GM18858 (cell line): Measurements from ENCODE around the gene GDPGP1.
A peak's percentile ranks its signal among the peaks of the same experiment; 100 is the strongest.

Experiments
- ATAC-seq: cut with Tn5 transposase; IDR thresholded peaks from one replicate; pipeline ENCODE4 v1.9.1; 2021; ENCODE audit not compliant: unreplicated experiment

The GDPGP1 gene

DNA sequence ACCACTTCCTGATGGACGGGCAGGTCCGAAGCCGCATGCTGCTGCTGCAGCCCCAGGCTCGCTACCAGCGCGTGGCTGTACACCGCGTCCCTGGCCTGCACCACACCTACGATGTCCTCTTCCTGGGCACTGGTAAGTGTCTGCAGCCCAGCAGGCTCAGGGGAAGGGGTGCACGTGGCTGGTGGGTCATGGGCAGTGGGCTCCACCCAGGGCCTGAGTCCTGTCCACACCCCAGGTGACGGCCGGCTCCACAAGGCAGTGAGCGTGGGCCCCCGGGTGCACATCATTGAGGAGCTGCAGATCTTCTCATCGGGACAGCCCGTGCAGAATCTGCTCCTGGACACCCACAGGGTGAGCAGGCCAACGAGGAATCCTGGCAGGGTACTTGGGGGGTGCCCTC is 9.0 kb upstream of the GDPGP1 start:
- ATAC-seq = no peak

DNA sequence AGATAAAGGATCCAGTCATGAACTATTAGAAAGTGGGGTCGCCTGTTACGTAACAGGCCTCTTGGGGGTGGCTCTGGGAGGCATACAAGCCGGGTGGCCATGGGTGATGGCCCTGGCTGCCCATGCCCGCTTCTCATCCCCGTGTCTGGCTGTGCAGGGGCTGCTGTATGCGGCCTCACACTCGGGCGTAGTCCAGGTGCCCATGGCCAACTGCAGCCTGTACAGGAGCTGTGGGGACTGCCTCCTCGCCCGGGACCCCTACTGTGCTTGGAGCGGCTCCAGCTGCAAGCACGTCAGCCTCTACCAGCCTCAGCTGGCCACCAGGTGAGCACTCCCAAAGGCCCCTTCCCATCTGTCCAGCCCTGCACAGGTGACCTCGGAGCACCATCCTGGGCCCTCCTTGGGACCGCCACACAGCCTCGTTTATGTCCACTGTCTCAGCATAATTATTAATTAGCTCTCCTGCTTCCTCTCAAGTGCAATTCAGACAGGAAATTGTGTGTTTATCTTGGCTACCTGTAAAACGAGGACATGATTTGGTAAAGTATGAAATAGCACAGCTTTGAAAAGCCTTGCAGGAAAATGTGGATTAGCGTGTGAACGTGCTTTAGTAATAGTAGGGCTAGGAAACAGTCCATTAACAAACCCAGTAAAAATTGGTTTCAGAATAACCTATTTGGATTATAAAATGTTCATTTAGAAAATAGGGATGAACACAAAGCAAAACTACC is 8.3 kb upstream of the GDPGP1 start:
- ATAC-seq = no peak

DNA sequence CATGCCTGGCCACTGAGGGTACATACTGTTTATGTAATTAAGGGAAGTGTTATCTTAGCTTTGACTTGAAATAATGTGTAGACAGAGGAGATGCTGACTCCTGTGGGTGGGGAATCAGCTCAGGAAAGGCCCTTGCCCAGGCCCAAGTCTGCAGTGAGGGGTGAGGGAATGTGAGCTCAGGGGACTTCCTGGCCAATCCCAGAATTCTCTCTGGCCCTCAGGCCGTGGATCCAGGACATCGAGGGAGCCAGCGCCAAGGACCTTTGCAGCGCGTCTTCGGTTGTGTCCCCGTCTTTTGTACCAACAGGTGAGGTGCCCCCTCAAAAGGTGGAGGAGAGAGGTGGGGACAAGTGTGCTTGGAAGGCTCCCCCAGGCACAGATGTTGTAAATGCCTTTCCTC is 6.7 kb upstream of the GDPGP1 start:
- no peak for ATAC-seq

DNA sequence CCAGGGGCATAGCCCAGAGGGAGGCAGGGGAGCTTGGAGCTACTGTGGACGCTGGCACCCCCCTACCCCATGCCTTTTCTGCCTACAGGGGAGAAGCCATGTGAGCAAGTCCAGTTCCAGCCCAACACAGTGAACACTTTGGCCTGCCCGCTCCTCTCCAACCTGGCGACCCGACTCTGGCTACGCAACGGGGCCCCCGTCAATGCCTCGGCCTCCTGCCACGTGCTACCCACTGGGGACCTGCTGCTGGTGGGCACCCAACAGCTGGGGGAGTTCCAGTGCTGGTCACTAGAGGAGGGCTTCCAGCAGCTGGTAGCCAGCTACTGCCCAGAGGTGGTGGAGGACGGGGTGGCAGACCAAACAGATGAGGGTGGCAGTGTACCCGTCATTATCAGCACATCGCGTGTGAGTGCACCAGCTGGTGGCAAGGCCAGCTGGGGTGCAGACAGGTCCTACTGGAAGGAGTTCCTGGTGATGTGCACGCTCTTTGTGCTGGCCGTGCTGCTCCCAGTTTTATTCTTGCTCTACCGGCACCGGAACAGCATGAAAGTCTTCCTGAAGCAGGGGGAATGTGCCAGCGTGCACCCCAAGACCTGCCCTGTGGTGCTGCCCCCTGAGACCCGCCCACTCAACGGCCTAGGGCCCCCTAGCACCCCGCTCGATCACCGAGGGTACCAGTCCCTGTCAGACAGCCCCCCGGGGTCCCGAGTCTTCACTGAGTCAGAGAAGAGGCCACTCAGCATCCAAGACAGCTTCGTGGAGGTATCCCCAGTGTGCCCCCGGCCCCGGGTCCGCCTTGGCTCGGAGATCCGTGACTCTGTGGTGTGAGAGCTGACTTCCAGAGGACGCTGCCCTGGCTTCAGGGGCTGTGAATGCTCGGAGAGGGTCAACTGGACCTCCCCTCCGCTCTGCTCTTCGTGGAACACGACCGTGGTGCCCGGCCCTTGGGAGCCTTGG is 5.9 kb upstream of the GDPGP1 start:
- no peak for ATAC-seq

DNA sequence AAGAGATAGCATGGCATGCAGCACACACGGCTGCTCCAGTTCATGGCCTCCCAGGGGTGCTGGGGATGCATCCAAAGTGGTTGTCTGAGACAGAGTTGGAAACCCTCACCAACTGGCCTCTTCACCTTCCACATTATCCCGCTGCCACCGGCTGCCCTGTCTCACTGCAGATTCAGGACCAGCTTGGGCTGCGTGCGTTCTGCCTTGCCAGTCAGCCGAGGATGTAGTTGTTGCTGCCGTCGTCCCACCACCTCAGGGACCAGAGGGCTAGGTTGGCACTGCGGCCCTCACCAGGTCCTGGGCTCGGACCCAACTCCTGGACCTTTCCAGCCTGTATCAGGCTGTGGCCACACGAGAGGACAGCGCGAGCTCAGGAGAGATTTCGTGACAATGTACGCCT is 5.0 kb upstream of the GDPGP1 start:
- no peak for ATAC-seq

DNA sequence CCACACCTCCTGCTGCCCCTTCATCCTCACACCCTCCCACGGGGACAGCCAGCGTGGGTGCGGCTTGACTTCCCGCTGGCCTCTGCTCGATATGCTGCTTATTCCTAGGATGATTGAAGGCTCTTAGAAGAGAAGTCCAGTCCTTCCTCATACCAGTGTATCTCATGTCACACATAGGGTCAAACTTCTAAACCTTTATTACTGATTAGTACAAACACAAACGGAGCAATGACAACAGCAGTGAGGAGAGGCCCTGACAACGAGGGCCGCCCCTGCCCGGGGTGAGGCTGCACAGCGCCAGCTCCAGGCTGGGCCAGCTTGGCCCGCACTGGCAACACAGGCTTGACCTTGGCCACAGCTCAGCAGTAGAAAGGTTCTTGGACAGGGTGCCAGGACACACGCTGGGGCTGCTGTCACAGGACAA is 3.9 kb upstream of the GDPGP1 start:
- no peak for ATAC-seq

DNA sequence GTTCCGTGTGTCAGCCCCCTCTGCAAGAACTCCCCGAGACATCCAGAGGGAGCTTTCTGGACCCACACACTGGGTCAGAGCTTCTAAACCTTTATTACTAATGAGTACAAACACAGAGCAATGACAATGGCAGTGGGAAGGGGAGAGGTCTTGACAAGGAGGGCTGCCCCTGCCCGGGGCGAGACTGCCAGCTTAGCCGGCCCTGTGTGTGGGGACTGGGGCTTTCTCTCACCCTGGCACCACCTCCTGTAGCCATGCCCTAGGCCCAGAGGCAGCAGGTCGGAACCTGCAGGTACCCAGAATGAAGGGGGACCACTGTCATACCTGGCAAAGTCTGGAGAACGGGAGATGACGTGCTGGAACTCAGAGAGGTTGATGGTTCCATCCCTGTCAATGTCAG is 3.4 kb upstream of the GDPGP1 start:
- ATAC-seq = no peak

DNA sequence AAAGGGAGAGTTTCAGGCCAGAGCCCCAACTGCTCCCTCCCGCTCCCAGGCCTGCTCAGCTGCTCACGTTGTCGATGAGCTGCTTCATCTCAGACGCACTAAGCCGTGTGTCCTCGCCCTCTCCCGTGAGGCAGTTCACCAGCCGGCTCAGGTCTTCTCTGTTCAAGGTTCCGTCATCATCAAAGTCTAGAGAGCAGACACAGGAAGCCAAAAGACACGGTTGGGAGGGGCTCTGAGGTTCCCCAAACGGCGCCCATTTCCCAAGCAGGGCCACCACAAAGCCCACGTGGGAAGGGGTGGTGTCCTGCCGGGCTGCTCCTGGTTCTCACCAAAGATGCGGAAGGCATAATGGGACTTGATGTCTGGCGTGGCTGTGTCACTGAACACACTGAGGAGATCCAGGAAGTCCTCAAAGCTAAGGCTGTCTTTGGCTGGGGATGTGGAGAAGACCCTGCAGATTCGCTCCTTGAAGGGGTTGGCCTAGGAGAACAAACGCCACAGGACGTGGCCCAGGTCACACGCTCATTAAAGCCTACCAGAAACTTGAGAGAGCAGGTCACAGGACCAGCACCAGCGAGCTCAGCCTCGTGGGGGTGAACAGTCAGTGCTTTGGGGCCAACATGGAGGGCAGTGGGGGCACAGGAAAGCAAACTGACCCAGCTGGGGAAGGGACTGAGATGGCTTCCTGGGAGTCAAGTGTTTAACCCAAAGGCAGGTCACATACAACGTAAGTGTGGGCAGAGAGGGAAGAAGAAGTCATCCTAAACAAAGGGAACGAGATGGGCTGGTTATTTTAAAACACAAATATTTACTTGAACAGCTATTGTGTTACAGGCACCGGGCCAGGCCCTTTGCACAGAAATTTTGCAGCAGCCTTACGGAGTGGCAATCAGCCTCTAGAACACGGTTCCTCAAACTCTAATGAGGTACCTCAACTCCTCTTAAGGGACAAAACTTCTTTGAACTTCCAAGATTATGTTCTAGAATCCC is 2.7 kb upstream of the GDPGP1 start:
- ATAC-seq = no peak

DNA sequence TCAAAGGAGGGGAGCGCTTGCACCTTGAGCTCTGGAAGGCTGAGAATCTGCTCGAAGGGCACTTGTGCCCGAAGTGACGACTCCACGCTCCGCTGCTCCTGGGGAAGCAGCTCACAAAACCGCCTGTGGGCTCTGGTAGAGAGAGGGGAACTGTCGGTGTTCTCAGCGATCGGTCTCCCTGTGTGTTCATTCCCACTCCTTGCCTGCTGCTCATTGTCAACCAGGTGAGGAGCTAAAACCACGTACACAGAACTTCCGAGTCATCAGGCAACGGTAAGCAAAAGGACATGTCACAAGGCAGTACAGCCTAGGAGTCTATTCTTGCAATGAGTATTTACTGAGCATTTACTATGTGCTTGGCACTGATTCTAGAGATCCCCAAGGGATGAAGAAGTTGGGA is 1.8 kb upstream of the GDPGP1 start:
- ATAC-seq = no peak

DNA sequence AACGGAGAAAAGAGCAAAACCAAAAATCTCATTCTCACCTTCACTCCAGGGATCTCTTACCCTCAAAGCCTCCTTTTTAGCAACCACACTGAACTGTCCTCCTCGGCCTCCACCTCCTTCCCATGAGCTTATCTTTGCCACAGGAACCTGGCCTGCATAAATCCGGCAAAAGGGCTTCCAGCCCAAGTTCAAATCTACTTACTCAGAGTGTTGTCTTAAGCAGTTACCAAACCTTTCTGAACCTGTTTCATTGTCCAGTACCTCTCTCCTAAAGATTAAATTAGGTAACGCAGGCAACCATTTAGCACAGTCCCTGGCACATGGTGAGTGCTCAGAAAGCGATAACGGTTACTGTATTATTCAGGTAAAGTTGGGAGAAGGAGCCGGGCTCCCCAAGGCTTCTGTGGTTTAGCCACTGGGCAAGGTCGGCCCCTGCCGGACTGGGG is 1.0 kb upstream of the GDPGP1 start:
- no peak for ATAC-seq

DNA sequence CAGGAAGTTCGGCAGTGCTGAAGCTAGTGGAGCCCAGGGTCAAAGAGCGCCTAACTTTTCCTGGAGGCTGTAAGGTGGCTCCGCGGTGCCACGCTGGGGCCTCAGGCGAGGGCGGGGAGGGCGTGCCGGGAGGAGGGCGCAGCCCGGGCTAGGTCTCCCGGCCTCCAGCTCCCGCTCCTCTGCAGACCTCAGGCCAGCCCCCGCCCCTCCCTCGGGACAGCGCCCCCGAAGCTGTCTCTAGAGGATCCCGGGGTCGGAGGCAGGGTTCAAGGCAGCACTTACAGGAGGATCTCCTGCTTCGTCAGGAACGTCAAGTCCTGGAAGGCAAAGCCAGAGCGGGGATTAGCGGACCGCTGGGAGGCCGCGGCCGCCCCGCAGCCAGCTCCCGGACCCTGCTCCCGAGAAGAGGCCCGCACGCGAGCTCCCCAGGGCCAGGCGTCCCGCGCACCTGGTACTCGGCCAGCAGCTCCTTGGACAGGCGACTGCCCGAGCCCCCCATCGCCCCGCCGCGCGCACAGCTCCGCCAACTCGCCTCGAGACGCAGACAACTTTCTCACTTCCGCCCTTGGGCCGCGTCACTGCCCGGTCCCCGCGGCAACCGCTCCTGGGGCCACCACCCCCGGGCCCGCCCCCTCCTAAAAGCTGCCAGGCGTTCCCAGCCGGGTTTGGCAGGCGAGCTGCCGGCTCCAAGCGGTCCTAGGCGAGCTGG is 468 bp upstream of the GDPGP1 start, which contains the start of gene CIB1:
Gene CIB1 (minus strand): TSS at position 555 of the 709 bp plus-strand sequence. CDS start 56 bp downstream, at position 499.
- ATAC-seq = peak; percentile 77

DNA sequence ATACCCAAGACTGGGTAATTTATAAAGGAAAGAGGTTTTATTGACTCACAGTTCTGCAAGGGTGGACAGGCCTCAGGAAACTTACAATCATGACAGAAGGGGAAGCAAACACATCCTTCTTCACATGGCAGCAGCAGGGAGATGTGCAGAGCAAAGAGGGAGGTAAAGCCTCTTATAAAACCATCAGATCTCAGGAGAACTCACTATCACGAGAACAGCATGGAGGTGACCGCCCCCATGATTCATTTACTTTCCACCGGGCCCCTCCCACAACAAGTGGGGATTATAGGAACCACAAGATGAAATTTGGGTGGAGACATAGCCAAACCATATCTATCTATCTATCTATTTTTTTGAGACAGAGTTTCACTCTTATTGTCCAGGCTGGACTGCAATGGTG is 5.4 kb downstream of the GDPGP1 start:
- no peak for ATAC-seq

DNA sequence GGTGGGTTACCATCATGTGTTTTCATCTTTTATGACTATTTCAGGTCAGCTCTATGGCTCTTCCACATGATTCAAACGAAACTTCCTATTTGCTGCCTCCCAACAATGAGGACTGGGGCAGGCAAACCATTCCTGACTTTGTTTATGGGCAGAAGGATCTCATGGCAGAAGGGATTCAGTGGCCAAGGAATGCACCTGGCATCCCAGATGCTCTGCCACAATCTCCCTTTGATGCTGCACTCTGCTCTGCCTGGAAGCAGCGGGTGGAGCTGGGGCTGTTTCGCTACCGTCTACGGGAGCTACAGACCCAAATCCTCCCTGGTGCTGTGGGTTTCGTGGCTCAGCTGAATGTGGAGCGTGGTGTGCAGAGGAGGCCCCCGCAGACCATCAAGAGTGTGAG is 6.8 kb downstream of the GDPGP1 start:
- ATAC-seq = no peak

DNA sequence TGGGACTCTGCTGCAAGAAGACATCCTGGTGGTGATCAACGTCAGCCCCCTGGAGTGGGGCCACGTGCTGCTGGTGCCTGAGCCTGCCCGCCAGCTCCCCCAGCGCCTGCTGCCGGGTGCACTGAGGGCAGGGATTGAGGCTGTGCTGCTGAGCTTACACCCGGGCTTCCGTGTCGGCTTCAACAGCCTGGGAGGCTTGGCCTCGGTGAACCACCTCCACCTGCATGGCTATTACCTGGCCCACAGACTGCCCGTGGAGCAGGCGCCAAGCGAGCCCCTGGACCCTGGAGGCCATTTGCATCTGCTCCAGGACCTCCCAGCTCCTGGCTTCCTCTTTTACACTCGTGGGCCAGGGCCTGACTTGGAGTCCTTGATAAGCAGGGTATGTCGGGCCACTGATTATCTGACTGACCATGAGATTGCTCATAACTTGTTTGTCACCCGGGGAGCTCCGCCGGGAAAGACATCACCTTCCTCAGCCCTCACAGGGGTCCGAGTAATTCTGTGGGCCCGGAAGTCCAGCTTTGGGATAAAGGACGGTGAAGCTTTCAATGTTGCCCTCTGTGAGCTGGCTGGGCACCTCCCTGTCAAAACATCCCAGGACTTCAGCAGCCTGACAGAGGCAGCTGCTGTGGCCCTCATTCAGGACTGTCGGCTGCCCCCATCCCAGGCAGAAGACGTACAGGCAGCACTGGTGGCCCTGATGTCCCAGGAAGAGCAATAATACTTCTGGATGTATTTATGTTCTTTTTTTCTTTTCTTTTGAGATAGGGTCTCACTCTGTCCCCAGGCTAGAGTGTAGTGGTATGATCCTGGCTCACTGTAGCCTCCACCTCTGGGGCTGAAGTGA is 7.6 kb downstream of the GDPGP1 start:
- no peak for ATAC-seq

DNA sequence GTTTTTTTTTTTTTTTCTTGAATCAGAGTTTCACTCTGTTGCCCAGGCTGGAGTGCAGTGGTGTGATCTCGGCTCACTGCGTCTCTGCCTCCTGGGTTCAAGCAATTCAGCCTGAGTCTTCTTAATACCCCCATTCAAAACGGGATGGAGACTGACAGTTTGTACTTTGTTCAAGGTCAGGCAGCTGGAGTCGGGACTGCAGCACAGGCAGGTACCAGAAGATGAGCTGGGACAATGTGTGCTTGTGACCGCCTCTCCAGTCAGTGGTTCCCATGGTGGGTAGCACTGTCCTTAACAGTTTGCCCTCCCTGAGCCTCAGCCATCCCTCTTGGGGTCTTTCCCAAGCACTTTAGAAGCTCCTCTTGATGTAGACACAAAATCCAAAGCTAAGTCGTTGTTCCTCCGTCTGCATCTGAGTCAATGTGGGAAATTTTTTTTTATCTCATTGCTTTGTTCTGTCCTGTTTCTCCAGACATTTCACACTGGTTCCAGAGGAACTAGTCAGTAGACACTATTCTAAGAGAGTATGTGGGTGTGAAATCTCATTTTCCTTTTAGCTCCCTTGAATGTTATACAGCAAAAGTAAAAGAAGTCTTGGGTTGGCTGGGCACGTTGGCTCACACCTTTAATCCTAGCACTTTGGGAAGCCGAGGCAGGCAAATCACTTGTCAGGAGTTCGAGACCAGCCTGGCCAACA is 10.1 kb downstream of the GDPGP1 start:
- no peak for ATAC-seq

DNA sequence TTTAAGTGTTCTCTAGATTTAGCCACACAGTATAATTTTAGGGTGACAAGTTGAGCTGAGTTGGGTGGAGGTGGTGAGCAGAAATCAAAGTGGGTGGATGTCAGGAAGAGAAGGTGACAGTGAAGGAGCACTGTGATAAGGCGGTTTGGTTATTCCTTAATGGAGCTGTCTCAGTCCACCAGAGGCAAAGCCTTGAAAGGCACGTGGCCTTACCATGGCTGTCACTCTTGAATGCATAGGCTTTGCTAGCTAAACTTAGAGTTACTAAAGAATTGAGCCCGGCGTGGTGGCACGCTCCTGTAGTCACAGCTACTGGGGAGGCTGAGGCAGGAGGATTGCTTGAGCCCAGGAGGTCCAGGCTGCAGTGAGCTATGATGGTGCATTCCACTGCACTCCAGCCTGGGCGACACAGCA is 14.8 kb downstream of the GDPGP1 start:
- ATAC-seq = no peak

DNA sequence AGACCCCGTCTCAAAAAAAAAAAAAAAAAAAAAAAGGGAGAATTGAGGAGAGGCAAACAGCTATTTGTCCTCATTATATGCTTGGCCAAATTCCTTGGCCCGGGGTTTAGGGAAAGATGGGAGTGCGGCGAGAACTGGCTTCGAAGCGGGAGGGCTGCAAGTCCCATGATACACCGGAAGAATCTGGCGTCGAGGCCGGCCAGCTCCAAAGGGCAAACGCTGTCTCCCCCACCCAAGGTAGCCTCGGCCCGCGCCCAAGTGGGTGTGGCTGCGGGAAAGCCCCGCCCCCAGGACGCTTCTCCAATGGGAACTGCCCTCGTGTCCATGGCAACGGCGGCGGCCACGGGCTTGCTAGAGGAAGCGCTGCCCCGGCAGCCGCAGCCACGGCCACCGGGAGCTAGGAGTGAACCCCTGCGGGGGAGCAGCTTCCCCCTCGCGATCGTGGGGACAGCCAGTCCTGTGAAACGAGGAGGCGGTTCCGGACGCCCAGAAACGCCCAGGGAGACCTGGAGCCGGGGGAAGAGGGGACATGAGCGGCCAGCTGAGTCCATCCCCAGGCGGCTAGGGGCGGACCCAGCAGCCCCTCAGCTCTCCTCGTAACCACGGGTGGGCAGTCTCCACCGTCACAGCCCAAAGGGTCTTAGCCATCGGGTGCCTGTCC is 15.3 kb downstream of the GDPGP1 start, which contains the start of gene TTLL13:
Gene TTLL13 (plus strand): TSS at position 354 of the 661 bp plus-strand sequence. CDS start 1,075 bp downstream, outside the sequence.
- no peak for ATAC-seq

DNA sequence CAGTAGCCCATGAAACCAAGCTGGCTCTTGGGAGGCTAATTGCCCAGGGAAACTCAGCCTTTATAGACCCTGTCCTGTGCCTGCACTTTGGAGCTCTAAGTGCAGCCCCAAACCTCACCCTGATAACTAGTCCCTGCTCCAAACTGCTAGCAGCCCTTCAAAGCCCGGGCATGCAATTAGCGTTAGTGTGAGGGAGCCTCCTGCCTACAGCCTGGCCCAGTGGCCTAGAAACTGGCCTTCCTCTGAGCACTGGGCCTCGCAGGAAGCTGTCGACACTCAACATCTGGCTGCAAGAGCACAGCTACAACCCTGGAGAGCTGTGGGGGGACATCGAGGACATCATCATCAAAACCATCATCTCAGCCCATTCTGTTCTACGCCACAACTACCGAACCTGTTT is 23.8 kb downstream of the GDPGP1 start:
- ATAC-seq = no peak
